IMR-90 (cell line): Measurements from ENCODE around the gene ZMIZ1. TPM values are rescaled to one million over a fixed set of nuclear protein-coding genes. Genes with fewer than 3 reads are reported as not detected.

Source experiments
- ATAC-seq: fragments of 200-7000 bp; cut with Tn5 transposase; 2 replicates; pipeline ENCODE4 v1.9.1; 2020; ENCODE audit warnings: low read depth, mild to moderate bottlenecking, moderate library complexity
- BruUV-seq: library from RNA; stranded (reverse); fragments of 400-500 nt; replicated peaks from 2 replicates; lab custom pipeline; 2021; lab: Mats Ljungman, UMichigan
- CTCF ChIA-PET: fragments of 300-600 bp; formaldehyde crosslinking; extraction: SDS; loops from one replicate; lab custom pipeline; 2021; ENCODE audit warnings: antibody characterized with exemption; lab: Yijun Ruan, JAX
- POLR2A ChIA-PET: fragments of 300-600 bp; sonication (Branson Sonifier 250); formaldehyde crosslinking; loops from one replicate; lab custom pipeline; 2022; ENCODE audit warnings: antibody characterized with exemption; ENCODE audit not compliant: unreplicated experiment; lab: Charles Lee
- DNase-seq: peaks from one replicate; pipeline ENCODE4 v3.0.0; 2013
- H2AFZ ChIP-seq: replicated peaks from 2 replicates; pipeline ENCODE3; 2013; ENCODE audit warnings: low read length, mild to moderate bottlenecking; ENCODE audit not compliant: poor library complexity
- H2AK5ac ChIP-seq: 2 replicates; pipeline ENCODE4 v1.6.1; 2013; ENCODE audit warnings: low read depth, low read length, inconsistent platforms
- H2AK9ac ChIP-seq: replicated peaks from 2 replicates; pipeline ENCODE3; 2013; ENCODE audit warnings: mild to moderate bottlenecking, low read depth, low read length, moderate library complexity; ENCODE audit not compliant: poor library complexity
- H2BK120ac ChIP-seq: 2 replicates; pipeline ENCODE4 v1.6.1; 2013; ENCODE audit warnings: low read depth, low read length, inconsistent platforms
- H2BK15ac ChIP-seq: 3 replicates; pipeline ENCODE4 v1.6.1; 2013; ENCODE audit warnings: low read depth, low read length, inconsistent platforms
- H2BK20ac ChIP-seq: 2 replicates; pipeline ENCODE4 v1.6.1; 2013; ENCODE audit warnings: low read depth, mild to moderate bottlenecking, inconsistent platforms, low read length, moderate library complexity
- H2BK5ac ChIP-seq: 2 replicates; pipeline ENCODE4 v1.6.1; 2013; ENCODE audit warnings: mild to moderate bottlenecking, low read depth, low read length, inconsistent platforms; ENCODE audit not compliant: poor library complexity, severe bottlenecking
- H3K14ac ChIP-seq: replicated peaks from 2 replicates; pipeline ENCODE4 v1.6.1; 2013; ENCODE audit warnings: low read depth, low read length, inconsistent platforms
- H3K18ac ChIP-seq: 2 replicates; pipeline ENCODE4 v1.6.1; 2013; ENCODE audit warnings: low read depth, low read length, control low read depth
- H3K23ac ChIP-seq: 2 replicates; pipeline ENCODE4 v1.6.1; 2013; ENCODE audit warnings: low read depth, low read length, inconsistent platforms
- H3K27ac ChIP-seq: 2 replicates; pipeline ENCODE4 v1.5.1; 2013; ENCODE audit warnings: mild to moderate bottlenecking, control low read depth, low read length; ENCODE audit not compliant: insufficient read depth
- H3K27me3 ChIP-seq: 2 replicates; pipeline ENCODE4 v1.6.1; 2013; ENCODE audit warnings: low read length; ENCODE audit not compliant: control insufficient read depth, insufficient read depth
- H3K36me3 ChIP-seq: 2 replicates; pipeline ENCODE4 v1.6.1; 2013; ENCODE audit warnings: low read length, mixed read lengths; ENCODE audit not compliant: control insufficient read depth, insufficient read depth
- H3K4ac ChIP-seq: 2 replicates; pipeline ENCODE4 v1.6.1; 2013; ENCODE audit warnings: low read depth, low read length, inconsistent platforms
- H3K4me1 ChIP-seq: 2 replicates; pipeline ENCODE4 v1.6.1; 2013; ENCODE audit warnings: low read length, mixed read lengths; ENCODE audit not compliant: control insufficient read depth, insufficient read depth
- H3K4me2 ChIP-seq: 2 replicates; pipeline ENCODE4 v1.6.1; 2013; ENCODE audit warnings: low read depth, mild to moderate bottlenecking, control low read depth, low read length, moderate library complexity
- H3K4me3 ChIP-seq: 2 replicates; pipeline ENCODE4 v1.5.1; 2013; ENCODE audit warnings: low read depth, mild to moderate bottlenecking, control low read depth, low read length, moderate library complexity; ENCODE audit not compliant: insufficient read depth
- H3K56ac ChIP-seq: 2 replicates; pipeline ENCODE4 v1.6.1; 2013; ENCODE audit warnings: low read length, inconsistent platforms; ENCODE audit not compliant: insufficient read depth; ENCODE audit errors: extremely low read depth
- H3K79me1 ChIP-seq, 2 experiments: 2 replicates each; pipeline ENCODE4 v1.6.1; 2013; ENCODE audit warnings: low read length in 2 of 2, inconsistent platforms in 1 of 2, low read depth in 1 of 2
- H3K9ac ChIP-seq: 2 replicates; pipeline ENCODE4 v1.6.1; 2013; ENCODE audit warnings: low read depth, low read length, control low read depth
- H3K9me1 ChIP-seq: 2 replicates; pipeline ENCODE4 v1.6.1; 2013; ENCODE audit warnings: low read length, inconsistent platforms; ENCODE audit not compliant: insufficient read depth
- H3K9me3 ChIP-seq: 2 replicates; pipeline ENCODE4 v1.6.1; 2013; ENCODE audit warnings: low read length; ENCODE audit not compliant: control insufficient read depth, insufficient read depth
- H4K20me1 ChIP-seq: 2 replicates; pipeline ENCODE4 v1.6.1; 2013; ENCODE audit warnings: low read length, inconsistent platforms; ENCODE audit not compliant: insufficient read depth
- H4K5ac ChIP-seq: 2 replicates; pipeline ENCODE4 v1.6.1; 2013; ENCODE audit warnings: mild to moderate bottlenecking, low read depth, low read length, control low read depth
- H4K8ac ChIP-seq, 2 experiments: 2 replicates each; pipeline ENCODE4 v1.6.1; 2013; ENCODE audit warnings: low read depth in 2 of 2, low read length in 2 of 2, control low read depth in 1 of 2, inconsistent platforms in 1 of 2
- H4K91ac ChIP-seq: 2 replicates; pipeline ENCODE4 v1.6.1; 2013; ENCODE audit warnings: low read depth, low read length, inconsistent platforms; ENCODE audit not compliant: insufficient read depth
- MAFK ChIP-seq: IDR thresholded peaks from 2 replicates; pipeline ENCODE4 v1.6.1; 2012; ENCODE audit warnings: low read depth, low read length, improper control_type of control experiment
- MAZ ChIP-seq: IDR thresholded peaks from 2 replicates; pipeline ENCODE4 v1.6.1; 2012; ENCODE audit warnings: low read depth, mild to moderate bottlenecking, low read length, improper control_type of control experiment, moderate library complexity, borderline replicate concordance
- WGBS, 2 experiments: methylation state at CpG; one replicate each; pipeline versions ENCODE4 v1.1.5 to v1.1.7; 2013; ENCODE audit warnings: missing lambda C conversion rate in 2 of 2; ENCODE audit not compliant: insufficient read length in 1 of 2; ENCODE audit errors: extremely low coverage in 2 of 2; 5-methylcytosine and 5-hydroxymethylcytosine counted together
- dilution Hi-C: fragments of 300-500 bp; cut with HindIII; formaldehyde crosslinking; loops from one replicate; pipeline ENCODE4 v1.14.3; 2018; ENCODE audit warnings: low sequenced_read_pairs; ENCODE audit not compliant: unreplicated experiment
- in situ Hi-C: fragments of 300-500 bp; cut with MboI; formaldehyde crosslinking; loops from 3 replicates; pipeline ENCODE4 v1.14.3; 2019; ENCODE audit warnings: low sequenced_read_pairs, inconsistent platforms, mixed read lengths
- intact Hi-C: fragments of 100-400 bp; cut with micrococcal nuclease; formaldehyde crosslinking; loops from 2 replicates; pipeline ENCODE4 v1.10.0; 2022
- polyA plus RNA-seq, 3 experiments: library from polyadenylated mRNA; depleted of rRNA; stranded (reverse); fragments of >200 nt; gene quantifications; 2 replicates each; pipeline ENCODE4 v1.2.3, GENCODE V29; 2012; ENCODE audit warnings: low replicate concordance in 1 of 3
- total RNA-seq: library from RNA; depleted of rRNA; stranded (reverse); fragments of >200 nt; gene quantifications from 2 replicates; pipeline ENCODE4 v1.2.3, GENCODE V29; 2012

Gene ZMIZ1
- total and polyA plus RNA-seq, 2 of the 4 experiments (the other 2 are of a cell fraction), result 6.6 to 48.7 TPM

- intact Hi-C loops, result no loop called here
- Histone ChIP-seq H3K4me3 (no peak overlapping the region), H3K14ac (no peak overlapping the region), H3K56ac (no peak overlapping the region), H3K27ac (no peak overlapping the region), H3K36me3 (peaks cover 62% of the 10 kb centered on the region), H4K5ac (no peak overlapping the region), H2BK15ac (no peak overlapping the region), H4K8ac (no peak overlapping the region), H2BK5ac (no peak overlapping the region), H3K23ac (no peak overlapping the region), H3K4ac (no peak overlapping the region), H3K18ac (no peak overlapping the region), H2AFZ (no peak overlapping the region), H3K9ac (no peak overlapping the region), H4K20me1 (peaks cover 46% of the 10 kb centered on the region), H3K79me1 (peaks cover 19 to 55% of the 10 kb centered on the region in 2 experiments), H3K9me1 (peaks cover 12% of the 10 kb centered on the region), H3K27me3 (no peaks in the 10 kb centered on the region), H2BK20ac (no peak overlapping the region), H4K91ac (no peak overlapping the region), H3K4me1 (peaks cover 1% of the 10 kb centered on the region; the same call in 1 of the 2 replicates), H3K4me2 (no peak overlapping the region), H2BK120ac (no peak overlapping the region), H2AK5ac (no peak overlapping the region), H2AK9ac (peak overlapping the region; percentile 3), H3K9me3 (no peaks in the 10 kb centered on the region)
- no peak for TF ChIP-seq MAFK
- TF ChIP-seq MAZ, result no peak
- in situ Hi-C loops, result no loop called here
- BruUV-seq, result no TSS peak
- ATAC-seq (no peak), DNase-seq (no peak)
- WGBS, 2 experiments, result 100% methylated on average over 2 of the region's 6 CpGs; no CpG with 5 or more reads in 1 of the 2 experiments
- dilution Hi-C loops, result no loop called here
- ChIA-PET CTCF (no interaction called here), POLR2A (no interaction called here)
Observed at GRCh38 chr10:79354615-79355014, 285.8 kb downstream of the ZMIZ1 start.
